Cortex of kidney (tissue), 1 donor: Measurements from ENCODE around the gene GAS2L2.
"Not testable (repeated sequence)": the region's sequence is repeated elsewhere in the genome, so short reads cannot be mapped to it uniquely, and the experiment has no call there.

Source experiments
- DNase-seq: peaks from one replicate; lab custom pipeline; 2025; lab: John Stamatoyannopoulos, UW

Gene GAS2L2

DNA sequence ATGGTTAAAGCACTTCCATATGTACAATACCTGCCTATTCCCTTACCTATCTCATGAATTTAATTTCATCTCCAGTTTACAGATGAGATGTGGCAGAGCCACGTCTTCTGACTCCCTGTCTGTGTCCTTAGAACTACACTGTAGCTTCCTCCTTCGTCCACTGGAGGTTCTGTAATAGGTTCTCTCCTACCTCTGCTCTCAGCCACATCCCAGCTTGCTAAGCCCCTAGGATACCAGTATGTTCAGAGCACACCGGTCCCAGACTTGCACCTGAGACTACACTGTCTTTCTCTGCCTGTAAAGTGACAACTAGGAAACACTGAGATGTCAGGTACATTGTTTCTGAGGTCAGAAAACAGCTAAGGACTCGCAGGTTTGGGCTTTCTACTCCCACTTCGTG lies 25.4 kb downstream of the GAS2L2 start:
- DNase-seq: no peak

DNA sequence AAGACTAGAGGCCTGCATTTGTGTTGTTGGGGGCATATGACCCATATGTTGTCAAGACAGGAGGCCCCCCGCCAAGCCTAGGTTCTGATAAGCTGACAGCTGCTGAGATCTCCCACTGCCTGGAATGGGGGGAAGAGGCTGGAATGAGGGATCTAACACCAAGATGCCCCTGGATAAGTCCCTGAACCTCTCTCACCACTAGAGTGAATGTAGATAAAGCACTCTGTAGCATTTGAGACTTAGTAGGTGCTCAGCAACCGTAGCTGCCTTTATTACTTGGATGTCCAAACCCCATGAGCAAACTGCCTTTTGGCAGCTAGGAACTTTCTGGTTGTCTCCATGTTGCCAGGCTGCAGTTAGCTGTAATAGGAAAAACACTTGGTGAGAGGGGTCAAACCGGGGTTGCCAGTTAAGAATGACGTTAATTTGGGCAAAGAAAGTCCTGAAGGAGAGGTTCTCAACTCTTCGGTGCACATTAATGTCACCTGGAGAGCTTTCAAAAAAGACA lies 26.0 kb downstream of the GAS2L2 start:
- no peak for DNase-seq

DNA sequence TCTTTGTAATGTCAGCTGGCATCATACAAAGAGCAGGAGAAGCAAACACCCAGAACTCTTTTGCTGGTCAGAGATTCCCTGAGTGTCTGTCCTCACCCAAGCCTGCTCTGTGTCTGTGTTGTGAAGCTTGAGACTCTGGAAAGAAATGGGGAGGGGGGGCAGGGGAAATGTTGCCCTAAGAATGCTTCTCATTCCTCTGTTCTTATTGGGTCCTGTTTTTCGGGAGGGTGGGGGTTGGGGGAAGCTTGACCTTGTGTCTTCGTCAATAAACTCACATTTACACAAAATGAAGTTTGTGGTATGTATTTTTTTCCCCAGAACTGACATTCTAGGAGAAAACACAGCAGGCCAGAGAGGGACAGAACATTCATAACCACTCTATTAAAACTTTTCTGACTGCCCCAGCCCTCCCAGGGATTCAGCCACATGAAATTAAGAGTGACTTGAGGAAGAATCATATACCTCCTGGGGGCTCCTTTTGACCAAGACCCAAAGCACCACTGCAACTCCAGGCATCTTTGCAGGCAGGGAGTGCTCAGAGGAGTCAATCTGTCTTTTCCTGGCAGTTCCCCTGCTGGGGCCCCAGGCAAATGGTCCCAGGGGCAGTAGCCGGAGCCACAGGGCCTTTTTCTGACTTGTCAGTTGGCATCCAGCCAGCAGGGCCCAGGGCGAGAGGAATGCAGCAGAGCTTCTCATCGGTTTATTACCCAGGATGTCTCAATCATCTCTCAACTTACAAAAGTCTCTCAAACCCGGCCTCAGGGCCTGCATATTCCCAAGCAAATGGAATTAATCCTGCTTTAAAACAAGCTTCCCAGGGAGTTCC lies 26.7 kb downstream of the GAS2L2 start:
- DNase-seq: no peak

DNA sequence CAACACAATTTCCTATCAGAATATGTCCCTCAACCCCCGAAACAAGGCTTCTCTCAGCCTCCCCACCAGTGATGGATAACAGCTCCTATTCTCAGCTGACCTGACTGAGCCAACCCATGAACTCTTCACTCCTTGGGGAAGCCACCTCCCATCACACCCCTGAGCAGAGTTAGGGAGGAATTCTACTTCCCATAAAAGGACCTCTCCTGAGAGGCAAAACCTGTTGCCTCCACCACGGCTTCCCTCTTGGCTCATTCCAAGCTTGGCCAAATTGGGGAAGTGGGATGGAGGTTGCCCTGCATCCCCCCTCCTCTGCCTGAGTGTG lies 27.3 kb downstream of the GAS2L2 start:
- DNase-seq: no peak

DNA sequence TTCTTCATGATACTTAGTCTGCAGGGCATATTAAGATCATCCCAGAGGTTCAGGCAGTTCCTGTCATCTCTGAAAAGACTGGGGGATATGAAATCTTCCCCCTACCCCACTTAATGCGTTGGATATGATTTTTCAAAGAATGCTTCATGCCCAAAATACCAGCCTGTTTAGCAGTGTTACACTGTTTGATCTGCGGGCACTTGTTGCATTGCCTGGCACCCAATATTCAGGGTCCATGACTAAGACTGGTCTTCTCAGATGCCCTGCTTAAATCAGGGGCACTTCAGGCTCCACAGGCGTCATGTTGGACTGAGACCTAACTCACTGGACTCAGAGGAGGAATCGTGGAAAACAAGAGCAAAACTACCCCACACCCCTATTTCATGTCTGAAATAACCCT lies 28.0 kb downstream of the GAS2L2 start:
- DNase-seq: no peak

DNA sequence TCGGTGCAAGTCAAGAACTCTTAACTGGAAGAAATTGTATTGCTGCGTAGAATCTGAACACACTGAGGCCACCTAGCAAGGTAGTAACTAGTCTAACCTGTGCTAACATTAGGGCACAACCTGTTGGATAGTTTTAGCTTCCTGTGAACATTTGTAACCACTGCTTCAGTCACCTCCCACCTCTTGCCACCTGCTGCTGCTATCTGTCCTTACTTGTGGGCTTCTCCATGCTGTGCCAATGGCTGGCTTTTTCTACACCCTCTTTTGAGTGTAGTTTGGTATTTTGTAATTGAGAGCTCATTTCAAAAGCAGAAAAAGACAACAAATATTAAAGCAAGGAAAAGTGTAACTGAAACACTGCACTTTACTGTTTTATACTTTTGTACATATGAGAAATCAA lies 29.3 kb downstream of the GAS2L2 start:
- no peak for DNase-seq

DNA sequence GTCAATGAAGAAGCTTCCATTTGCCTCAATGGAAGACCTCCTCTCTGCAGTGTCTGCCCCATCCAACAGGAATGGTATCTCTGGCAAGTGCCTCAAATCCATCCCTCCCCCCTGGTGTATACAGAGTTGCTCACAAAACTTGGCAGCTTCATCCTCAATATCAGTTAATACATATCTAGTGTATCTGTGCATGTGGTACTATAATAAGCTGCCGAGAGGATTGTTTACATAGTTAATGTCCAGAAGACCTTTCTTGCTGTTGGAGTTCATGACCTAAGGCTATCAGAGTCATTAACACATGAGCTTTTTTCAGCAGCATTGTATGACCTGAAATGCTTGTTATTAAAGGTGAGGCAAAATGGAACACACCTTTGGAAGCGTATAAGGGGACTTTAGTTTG lies 35.6 kb downstream of the GAS2L2 start:
- no peak for DNase-seq

DNA sequence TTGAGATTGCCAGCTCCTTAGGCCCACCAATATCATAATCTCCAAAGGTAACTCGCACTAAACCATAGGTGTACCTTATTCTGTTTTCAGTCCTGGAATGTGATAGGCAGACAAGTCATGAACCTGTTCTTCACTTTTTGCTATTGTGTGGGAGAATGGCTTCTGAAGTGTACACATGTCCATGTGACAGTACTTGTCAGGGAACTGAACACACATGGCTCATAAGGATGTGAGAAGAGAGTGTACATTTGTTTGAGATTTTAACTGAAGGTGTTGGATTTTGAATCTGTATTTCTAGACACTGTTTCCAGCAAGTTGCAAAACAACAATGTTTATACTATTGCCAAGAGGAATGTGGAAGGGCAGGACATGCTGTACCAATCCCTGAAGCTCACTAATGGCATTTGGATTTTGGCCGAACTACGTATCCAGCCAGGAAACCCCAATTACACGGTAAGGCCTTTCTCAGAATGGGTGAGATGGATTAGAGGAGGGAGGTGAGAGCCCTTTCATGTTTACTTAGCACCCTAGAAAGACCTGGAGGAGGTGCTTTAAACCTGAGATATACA lies 36.1 kb downstream of the GAS2L2 start:
- no peak for DNase-seq

DNA sequence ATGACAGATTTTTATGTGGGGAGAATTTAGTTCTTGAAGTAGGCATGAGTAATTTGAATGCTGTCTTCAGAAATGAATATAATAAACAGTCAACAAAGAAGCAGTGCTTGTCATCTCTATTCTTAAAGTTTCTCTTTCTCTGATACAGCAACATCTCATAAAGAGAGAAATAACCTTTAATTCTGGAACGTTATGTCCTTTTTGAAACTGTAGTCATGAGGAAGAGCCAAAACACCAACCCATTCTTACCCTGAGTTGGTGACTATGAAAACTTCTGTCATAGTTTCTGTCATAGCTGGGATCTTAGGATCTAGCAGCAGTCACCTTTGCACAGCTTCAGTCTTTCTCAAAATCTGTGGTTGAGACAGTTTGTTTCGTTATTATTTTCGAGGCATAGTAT lies 36.9 kb downstream of the GAS2L2 start:
- DNase-seq: no peak

DNA sequence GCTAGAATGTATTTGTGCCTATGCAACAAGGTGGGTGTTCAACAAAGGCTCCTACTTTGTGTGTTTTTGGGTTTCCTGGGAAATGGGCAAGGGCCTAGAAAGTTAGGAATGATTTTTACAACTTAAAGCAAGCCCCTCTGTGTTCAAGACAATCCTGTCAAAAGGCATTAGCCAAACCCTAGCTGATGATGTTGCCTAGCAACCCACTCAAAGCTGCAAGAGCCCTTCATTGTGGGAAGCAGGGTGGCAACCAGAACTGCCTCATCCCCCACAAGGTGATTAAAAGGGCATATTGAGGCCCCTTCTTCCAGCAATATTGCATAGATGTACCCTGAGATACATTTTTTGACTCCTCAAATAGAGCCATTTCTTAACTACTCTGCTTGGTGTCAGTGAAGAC lies 37.6 kb downstream of the GAS2L2 start:
- no peak for DNase-seq

DNA sequence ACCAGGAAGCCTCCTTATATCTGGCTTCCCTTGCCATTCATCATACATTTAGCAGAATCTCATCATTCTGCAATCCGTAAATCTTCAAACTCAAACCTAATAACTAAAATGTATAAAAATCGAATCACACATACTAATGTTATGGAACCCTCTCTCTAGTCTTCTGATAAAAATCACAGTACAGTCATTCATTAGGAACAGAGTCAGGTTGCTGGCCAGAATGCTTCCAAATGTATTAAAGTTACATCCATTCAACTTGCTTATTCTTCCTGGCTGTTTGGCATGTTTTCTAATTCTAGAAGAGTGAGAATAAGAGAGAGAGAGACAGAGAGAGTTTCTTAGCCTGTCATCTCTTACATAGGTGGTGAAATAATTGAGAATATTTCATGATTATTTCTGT lies 38.1 kb downstream of the GAS2L2 start:
- no peak for DNase-seq

DNA sequence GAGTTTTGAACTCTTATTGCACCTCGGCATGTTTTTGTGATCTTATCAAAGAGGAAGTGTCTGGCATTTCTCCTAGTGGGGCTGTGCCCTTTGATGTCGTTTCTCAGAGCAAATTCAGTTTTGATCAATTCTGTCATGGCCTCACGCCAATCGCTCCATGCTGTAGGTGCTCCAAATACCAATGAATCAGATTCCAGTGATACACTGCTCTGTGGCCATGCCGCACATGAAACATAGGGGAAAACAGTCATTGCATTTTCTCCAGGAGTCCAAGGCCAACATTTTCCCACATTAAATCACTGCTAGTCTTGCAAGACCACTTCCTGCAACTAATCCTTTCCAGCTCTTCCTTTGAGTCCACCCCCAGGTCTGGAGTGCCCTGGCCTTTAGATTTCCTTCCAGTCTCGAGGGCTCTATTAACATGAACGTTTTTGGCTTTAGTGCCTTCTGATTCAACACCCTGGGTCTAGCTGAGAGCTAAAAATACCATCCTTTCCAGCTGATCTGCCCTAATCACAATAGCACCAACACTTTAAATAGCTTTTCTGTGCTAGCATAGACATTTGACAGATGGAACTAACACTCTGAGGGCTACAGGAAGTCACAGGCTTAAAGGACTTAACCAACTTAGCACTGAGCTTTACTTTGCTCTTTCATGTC lies 39.8 kb downstream of the GAS2L2 start:
- DNase-seq: no peak

DNA sequence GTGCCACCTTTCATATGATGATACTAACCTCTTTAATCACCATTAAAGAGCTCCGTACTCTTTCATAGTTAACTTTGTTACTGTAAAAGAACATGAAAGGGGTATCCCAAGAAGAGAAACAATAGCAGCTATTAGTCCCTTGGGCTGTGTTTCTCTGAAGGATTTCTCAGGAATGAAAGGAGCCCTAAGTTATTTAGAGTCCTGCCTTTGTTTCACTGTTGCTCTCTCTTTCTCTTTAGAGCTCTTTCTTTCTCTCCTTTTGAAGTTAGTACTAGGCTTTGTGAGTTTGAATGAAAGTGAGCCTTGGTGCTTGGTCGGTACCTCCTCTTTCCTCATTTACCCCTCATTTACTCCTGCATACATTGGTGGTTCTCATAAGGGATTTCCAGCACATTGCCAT lies 42.1 kb downstream of the GAS2L2 start:
- DNase-seq: no peak

DNA sequence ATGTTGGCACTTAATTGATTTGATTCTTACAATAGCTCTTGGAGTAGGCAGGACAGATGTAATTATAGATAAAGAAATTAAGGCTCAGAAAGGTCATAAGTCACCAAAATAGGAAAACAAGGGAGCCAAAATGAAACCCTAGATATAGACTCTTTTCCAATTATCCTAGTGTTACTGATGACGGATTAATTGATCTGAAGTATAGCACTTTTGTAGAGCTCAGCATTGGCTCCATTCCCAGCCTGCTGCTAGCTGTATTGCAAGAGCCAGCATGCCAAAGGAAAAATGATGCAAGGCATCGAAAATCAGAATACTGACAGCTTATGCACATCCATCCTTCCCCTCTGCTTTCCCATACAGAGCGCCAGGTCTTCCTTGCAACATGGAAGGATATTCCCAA lies 43.2 kb downstream of the GAS2L2 start:
- DNase-seq: no peak

DNA sequence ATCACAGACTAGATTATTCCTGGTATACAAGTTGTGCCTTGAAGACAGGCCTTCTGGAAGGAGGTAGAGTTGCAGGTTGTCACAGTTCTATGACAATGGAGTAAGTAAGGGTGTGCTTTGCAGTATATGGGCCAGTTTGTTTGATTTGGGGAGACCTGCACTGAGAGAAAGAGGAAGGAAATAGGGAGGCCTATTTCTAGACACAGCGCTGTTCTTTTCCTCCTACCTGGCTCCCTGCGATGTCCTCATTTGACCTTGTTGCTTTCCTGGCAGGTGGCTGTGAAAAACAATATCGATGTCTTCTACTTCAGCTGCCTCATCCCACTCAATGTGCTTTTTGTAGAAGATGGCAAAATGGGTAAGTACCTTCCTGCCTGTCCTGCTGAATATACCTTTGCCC lies 44.1 kb downstream of the GAS2L2 start:
- DNase-seq: no peak

DNA sequence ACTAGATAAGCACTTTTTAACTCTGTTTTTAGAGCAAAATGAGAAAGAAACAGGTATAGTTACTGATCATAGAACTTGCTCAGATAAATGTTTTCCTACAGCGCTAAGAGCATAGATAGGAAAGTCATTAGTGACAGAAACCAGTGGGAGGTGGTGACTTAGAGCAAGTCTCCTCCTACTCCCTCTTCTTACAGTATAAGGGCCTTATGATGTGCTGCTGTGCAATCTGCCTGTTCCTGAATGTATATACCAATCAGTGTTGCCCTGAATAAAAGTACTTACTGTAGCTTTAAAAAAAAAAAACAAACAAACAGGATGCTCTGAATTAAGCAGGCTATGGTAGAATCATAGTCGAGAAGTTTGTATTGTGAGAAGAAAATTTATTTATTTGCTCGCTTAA lies 44.9 kb downstream of the GAS2L2 start:
- no peak for DNase-seq

DNA sequence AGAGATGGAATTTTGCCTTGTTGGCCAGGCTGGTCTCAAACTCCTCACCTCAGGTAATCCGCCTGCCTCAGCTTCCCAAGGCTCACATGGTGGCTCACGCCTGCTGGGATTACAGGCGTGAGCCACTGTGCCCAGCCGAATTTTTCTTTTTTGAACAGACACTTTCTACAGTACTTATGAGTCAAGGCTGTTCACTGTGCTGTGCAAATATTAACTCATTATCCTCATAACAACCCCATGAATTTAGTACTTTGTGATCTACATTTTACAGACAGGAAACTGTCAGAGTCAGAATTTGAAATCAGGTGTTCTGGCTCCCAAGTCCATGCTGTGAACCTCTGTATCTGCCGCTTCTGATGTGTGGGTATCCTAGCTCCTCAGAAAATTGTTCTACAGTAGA lies 47.3 kb downstream of the GAS2L2 start:
- DNase-seq: no peak

DNA sequence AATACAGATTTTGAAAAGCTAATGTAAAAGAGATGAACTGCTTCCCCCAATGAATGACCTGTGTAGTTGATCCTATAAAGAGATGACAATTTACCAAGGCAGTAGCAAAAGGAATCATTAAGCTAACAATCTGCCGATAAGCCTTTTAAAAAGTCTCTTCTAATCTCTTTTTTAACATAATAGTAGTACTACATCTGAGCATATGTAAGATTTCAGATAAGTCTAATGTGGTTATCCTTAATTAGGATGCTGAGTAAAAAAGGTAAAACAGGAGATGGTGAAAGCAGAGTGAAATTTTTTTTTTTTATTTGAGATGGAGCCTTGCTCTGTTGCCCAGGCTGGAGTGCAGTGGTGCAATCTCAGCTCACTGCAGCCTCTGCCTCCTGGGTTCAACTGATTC lies 47.8 kb downstream of the GAS2L2 start:
- no peak for DNase-seq

DNA sequence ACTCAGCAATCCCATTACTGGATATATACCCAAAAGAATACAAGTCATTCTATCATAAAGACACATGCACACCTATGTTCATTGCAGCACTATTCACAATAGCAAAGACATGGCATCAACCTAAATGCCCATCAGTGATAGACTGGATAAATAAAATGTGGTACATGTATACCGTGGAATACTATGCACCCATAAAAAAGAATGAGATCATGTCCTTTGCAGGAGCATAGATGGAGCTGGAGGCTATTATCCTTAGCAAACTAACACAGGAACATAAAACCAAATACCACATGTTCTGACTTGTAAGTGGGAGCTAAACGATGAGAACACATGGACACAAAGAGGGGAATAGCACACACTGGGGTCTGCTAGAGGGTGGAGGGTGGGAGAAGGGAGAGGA lies 49.7 kb downstream of the GAS2L2 start:
- not testable (repeated sequence) for DNase-seq

DNA sequence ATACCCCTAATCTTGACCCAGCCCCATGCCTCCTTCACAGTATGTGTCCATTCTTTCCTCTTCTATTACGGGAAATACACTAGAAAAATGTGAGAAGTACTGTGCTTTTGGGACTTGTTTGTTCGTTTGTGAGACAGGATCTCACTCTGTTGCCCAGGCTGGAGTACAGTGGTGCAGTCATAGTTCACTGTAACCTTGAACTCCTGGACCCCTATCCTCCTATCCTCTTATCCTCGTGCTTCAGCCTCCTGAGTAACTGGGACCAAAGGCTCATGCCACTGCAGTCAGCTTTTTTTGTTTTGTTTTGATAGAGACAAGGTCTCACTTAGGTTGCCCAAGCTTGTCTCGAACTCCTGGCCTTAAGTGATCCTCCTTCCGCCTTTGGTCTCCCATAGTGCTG lies 51.5 kb downstream of the GAS2L2 start:
- DNase-seq: no peak

DNA sequence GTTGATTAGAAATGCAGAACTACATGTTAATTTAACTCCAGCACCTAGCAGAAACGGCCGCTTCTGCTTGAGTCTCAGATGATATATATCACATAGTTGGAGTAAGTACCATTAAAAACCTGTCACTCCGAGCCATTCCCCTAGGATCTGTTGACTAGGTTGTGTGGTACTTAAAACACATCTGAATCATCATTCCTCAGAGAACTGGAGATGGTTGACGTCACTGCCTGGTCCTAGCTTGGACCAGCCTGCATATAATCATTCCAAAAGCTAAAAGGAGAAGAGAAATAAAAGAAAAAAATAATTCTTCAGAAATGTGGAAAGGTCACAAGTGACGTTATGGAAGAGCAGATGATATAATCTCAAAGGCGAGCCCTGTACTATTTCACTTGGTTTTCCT lies 52.9 kb downstream of the GAS2L2 start:
- no peak for DNase-seq

DNA sequence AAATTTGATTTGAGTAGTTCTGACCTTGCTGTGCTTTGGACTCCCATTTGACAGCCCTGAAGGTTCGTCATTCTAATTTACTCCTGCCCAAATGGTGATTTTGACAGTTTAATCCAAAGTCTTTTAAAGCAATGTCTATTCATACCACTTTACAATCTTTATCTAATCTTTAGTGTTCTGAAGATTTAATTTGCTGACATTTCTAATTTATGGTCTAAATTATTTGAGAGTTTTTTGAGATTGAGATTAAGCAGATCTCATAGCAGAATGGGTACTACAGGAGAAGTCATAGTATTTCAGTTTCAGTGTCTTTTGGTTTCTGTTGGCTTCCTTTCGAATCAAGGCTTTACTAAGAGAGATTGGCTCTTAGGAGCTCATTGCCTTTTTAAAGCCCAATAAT lies 54.2 kb downstream of the GAS2L2 start:
- DNase-seq: no peak

DNA sequence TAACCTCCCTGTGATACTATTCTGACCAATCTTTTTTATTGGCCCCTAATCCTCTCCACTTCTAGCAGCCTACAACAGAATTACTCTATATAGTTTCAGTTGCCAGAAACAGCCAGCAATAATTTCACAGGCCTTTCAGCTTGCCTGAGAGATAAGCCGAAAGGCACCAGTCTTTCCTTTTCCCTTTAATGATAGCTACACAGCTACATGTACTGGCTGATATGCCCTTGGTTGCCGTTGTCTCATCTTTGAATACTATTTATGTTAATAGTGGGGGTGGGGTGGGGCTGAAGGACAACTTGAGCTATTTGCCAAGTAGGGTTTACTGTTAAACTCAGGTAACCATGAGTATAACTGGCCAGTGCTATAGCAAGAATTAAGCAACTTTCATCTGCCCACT lies 57.4 kb downstream of the GAS2L2 start:
- no peak for DNase-seq

DNA sequence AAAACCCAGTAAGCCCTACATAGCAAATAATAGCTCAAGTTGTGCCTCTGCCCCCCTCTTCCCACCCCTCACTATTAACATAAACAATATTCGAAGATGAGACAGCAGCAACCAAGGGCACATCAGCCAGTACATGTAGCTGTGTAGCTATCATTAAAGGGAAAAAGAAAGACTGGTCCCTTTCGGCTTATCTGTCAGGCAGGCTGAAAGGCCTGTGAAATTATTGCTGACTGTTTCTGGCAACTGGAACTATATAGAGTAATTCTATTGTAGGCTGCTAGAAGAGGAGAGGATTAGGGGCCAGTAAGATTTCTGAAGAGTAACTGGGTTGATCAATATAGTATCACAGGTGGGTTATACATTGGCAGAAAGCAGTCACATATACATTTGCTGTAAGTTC lies 58.1 kb downstream of the GAS2L2 start:
- no peak for DNase-seq
